Adipocyte (in vitro differentiated cells): ENCODE data around the gene TEF.
"Not testable (repeated sequence)": the region's sequence is repeated elsewhere in the genome, so short reads cannot be mapped to it uniquely, and the experiment has no call there.

Experiments
- DNase-seq: peaks from one replicate; pipeline ENCODE4 v3.0.0-alpha.2; 2015; ENCODE audit warnings: low read depth
- H3K27me3 ChIP-seq: replicated peaks from 2 replicates; pipeline ENCODE4 v1.7.0; 2013; ENCODE audit warnings: mild to moderate bottlenecking, low read length, moderate library complexity; ENCODE audit not compliant: control insufficient read depth, insufficient read depth
- H3K36me3 ChIP-seq: 2 replicates; pipeline ENCODE4 v1.7.0; 2013; ENCODE audit warnings: low read length, mild to moderate bottlenecking, moderate library complexity; ENCODE audit not compliant: control insufficient read depth, insufficient read depth, severe bottlenecking
- H3K4me1 ChIP-seq: 2 replicates; pipeline ENCODE4 v1.7.0; 2013; ENCODE audit warnings: mild to moderate bottlenecking, low read length, moderate library complexity; ENCODE audit not compliant: control insufficient read depth, insufficient read depth
- H3K4me3 ChIP-seq: 2 replicates; pipeline ENCODE4 v1.7.0; 2013; ENCODE audit warnings: mild to moderate bottlenecking, low read length, moderate library complexity
- H3K9ac ChIP-seq: 2 replicates; pipeline ENCODE4 v1.7.0; 2013; ENCODE audit warnings: mild to moderate bottlenecking, low read length, moderate library complexity
- H3K9me3 ChIP-seq: 2 replicates; pipeline ENCODE4 v1.7.0; 2013; ENCODE audit warnings: mild to moderate bottlenecking, low read length, moderate library complexity; ENCODE audit not compliant: control insufficient read depth

TEF gene

DNA sequence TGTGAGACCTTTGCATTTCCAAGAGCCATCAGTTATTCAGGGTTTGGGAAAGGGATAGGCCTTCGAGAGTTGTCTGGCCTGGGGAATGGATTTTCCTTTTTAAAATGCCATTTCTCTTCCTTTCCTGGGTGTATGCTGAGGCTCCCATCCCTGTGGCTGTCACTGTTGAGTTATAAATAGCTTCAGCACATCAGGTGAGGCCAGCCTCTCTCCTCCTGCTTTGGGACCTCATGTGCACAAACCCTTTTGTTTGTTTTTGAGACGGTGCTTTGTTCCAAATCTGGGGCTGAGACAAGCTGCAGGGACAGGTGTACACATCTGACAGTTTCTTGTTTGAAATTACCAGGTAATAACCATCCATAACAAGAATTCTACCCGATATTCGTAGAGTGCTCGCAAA, 1.3 kb downstream of the TEF start:
- Histone ChIP-seq H3K27me3 (no peaks in the 10 kb centered on the region), H3K4me1 (peaks cover 17% of the 10 kb centered on the region), H3K4me3 (peak overlapping the region; percentile 93), H3K9me3 (no peaks in the 10 kb centered on the region), H3K36me3 (peaks cover 10% of the 10 kb centered on the region), H3K9ac (peak overlapping the region; percentile 92)
- DNase-seq = no peak

DNA sequence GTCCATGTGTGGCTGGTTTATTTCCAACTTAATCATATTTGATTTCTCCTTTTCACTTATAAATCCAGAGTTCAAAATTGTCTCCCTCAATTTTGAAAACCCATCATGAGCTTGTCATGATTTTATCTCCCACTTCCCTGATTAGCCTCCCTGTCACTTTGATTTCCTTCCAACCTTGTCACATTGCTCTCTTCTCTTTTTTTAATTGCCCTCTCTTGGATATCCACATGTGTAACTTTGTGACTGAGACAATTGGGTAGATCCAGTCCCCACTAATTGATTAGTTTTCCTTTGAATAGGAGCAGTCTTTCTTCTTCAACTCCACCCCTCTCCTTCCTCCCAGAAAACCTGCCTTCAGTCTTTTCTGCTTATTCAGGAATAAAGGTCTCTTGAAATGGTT, 2.4 kb downstream of the TEF start:
- Histone ChIP-seq H3K9ac (no peak overlapping the region), H3K36me3 (peaks cover 19% of the 10 kb centered on the region), H3K4me1 (peaks cover 17% of the 10 kb centered on the region), H3K9me3 (no peaks in the 10 kb centered on the region), H3K4me3 (no peak overlapping the region), H3K27me3 (no peaks in the 10 kb centered on the region)
- no peak for DNase-seq

DNA sequence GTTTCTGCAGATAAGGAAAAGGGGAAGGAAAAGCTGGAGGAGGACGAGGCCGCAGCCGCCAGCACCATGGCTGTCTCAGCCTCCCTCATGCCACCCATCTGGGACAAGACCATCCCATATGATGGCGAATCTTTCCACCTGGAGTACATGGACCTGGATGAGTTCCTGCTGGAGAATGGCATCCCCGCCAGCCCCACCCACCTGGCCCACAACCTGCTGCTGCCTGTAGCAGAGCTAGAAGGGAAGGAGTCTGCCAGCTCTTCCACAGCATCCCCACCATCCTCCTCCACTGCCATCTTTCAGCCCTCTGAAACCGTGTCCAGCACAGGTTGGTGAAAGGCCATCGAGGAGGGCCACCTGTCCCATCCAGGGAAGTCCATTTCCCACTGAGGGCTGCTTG, 5.6 kb downstream of the TEF start:
- no peak overlapping the region for H3K4me3 ChIP-seq
- H3K27me3 ChIP-seq = no peaks in the 10 kb centered on the region
- DNase-seq = no peak
- no peak overlapping the region for H3K9ac ChIP-seq
- H3K9me3 ChIP-seq = no peaks in the 10 kb centered on the region
- H3K36me3 ChIP-seq = peaks cover 39% of the 10 kb centered on the region
- peaks cover 8% of the 10 kb centered on the region for H3K4me1 ChIP-seq

DNA sequence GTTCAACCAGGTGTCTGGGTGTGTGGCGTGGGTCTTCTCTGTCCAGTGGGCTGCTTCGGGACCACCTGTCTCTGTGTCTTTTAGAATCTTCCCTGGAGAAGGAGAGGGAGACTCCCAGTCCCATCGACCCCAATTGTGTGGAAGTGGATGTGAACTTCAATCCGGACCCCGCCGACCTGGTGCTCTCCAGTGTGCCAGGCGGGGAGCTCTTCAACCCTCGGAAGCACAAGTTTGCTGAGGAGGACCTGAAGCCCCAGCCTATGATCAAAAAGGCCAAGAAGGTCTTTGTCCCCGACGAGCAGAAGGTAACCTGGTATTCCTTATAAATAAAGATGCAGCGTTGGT, 12.2 kb downstream of the TEF start:
- Histone ChIP-seq H3K4me3 (peak overlapping the region; percentile 52), H3K9ac (peak overlapping the region; percentile 83), H3K27me3 (no peaks in the 10 kb centered on the region), H3K36me3 (peaks cover 54% of the 10 kb centered on the region), H3K4me1 (peaks cover 27% of the 10 kb centered on the region), H3K9me3 (no peaks in the 10 kb centered on the region)
- DNase-seq = no peak

DNA sequence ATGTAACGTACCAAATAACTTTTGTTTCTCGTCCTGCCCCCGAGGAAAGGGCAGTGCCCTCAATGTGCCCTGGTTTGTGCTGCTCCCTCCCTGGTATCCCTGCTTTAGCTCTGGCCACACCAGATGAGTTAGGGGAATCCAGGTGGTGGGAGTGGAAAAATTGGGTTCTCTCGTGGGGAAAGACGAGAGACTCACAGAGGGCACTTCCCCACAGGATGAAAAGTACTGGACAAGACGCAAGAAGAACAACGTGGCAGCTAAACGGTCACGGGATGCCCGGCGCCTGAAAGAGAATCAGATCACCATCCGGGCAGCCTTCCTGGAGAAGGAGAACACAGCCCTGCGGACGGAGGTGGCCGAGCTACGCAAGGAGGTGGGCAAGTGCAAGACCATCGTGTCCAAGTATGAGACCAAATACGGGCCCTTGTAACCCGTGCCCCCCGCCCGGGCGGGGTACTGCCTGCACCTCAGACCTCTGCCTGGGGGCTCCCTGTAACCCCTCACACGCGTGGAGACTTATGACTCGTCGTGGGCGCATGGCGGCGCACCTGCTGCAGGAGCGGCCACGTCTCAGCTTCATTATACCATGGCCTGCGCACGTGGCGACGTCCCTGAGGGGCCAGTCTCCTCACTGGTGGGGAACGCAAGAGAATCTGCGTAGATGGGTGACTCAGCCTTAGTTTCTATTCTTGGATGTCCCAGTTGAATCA, 13.9 kb downstream of the TEF start:
- Histone ChIP-seq H3K4me1 (peaks cover 27% of the 10 kb centered on the region), H3K4me3 (no peak overlapping the region), H3K9ac (peak overlapping the region; percentile 67), H3K9me3 (no peaks in the 10 kb centered on the region), H3K27me3 (no peaks in the 10 kb centered on the region), H3K36me3 (peaks cover 42% of the 10 kb centered on the region)
- no peak for DNase-seq

DNA sequence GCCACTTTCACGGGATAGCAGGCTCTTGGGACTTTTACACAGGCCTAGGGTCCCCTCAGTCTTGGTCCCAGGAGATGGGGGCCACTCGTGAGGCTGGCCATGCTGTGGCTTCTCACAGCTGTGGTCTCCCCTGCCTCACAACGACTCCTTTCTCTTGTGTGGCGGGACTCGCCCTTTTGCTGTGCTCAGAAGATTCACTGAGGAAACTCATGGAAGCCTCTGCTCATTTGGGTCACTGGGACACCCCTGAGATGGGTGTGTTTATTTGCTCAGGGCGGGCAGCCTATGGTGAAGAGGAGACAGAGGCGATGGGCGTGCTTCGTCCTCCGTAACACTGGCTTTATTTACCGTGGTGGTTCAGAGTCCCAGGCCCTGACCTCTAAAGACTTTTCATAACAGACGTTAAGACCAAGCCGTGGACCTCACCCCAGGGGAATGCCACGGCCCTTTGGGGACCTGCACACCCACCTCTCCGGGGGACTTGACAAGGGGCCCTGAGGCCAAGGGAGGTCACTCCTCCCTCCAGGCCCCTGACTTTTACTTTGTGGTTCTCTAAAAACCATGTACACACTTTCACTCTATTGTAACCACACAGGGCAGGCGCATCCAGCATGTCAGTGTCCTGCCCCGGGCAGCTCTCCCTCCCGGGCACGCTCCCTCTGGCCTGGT, 15.5 kb downstream of the TEF start:
- Histone ChIP-seq H3K4me1 (peaks cover 35% of the 10 kb centered on the region), H3K36me3 (peaks cover 34% of the 10 kb centered on the region), H3K4me3 (no peak overlapping the region), H3K27me3 (no peaks in the 10 kb centered on the region), H3K9me3 (no peaks in the 10 kb centered on the region), H3K9ac (no peak overlapping the region)
- DNase-seq = no peak

DNA sequence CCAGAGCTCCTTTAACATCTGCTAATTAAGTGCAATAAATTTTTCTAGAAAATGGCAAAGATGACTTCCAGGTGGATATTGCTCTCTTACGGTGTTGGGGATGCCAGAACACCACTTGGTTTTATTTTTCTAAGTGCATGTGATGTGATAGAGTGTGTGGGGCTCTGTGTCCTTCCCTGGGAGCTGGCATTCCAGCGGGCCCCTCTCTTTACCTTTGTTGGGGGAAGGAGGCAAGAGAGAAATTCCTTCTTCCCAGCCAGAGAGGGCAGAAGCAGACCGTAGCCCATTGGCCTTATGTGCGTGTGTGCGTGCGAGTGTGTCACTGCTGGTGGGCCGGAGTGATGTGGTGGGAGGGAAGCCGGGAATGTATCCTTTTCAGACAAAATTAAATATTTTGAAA, 17.2 kb downstream of the TEF start:
- Histone ChIP-seq H3K4me1 (peaks cover 37% of the 10 kb centered on the region), H3K9ac (no peak overlapping the region), H3K4me3 (no peak overlapping the region), H3K27me3 (no peaks in the 10 kb centered on the region), H3K36me3 (peaks cover 34% of the 10 kb centered on the region), H3K9me3 (no peaks in the 10 kb centered on the region)
- no peak for DNase-seq

DNA sequence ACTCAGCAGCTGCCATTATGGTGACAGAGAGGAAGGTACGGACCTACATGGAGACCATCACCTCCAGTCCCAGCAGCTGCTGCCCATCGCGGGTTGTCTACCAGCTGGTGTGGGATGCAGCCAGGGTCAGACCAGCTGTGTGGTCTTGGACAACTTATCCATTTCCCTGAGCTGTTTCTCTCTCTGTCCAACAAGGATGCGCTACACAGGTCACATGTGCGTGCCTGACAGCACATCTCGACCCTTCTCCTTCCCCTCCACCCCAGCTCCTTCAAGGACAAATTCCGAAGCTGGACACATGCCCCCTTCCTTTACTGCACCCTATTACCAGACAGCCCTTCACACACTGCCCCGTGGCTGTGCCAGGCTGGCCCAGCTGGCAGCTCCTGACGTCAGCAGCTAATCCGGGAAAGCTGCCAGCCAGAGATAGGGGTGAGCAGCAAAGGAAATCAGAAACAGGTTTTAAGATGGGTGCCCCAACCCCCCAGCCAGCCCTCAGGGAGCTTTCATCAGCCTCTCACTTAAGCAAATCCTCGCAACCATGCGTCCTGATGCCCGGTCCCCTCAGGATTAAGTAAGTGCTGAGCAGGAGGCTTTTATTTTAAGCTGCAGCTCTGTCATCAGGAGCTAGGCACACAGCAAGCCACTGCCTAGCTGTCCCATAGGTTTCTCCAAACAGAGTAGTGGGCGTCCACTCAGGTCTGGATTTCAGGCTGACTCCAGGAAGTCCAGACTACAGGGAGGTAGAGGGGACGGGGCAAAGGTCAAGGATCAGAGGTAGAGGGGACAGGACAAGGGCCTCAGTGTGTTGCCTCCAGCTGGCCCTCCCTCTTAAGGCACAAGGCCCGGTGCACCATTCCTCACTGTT, 20.3 kb downstream of the TEF start:
- H3K36me3 ChIP-seq = peaks cover 14% of the 10 kb centered on the region
- DNase-seq = peak; percentile 91
- H3K9me3 ChIP-seq = no peaks in the 10 kb centered on the region
- no peak overlapping the region for H3K4me3 ChIP-seq
- no peaks in the 10 kb centered on the region for H3K27me3 ChIP-seq
- peaks cover 25% of the 10 kb centered on the region for H3K4me1 ChIP-seq
- H3K9ac ChIP-seq = peak overlapping the region; percentile 83

- not testable (repeated sequence) for DNase-seq, H3K36me3 ChIP-seq, H3K27me3 ChIP-seq, H3K4me3 ChIP-seq, H3K9me3 ChIP-seq
- Histone ChIP-seq H3K4me1 (peaks cover 25% of the 10 kb centered on the region), H3K9ac (peak overlapping the region; percentile 83)
Observed at GRCh38 chr22:41402851-41403250, 21.1 kb downstream of the TEF start.

DNA sequence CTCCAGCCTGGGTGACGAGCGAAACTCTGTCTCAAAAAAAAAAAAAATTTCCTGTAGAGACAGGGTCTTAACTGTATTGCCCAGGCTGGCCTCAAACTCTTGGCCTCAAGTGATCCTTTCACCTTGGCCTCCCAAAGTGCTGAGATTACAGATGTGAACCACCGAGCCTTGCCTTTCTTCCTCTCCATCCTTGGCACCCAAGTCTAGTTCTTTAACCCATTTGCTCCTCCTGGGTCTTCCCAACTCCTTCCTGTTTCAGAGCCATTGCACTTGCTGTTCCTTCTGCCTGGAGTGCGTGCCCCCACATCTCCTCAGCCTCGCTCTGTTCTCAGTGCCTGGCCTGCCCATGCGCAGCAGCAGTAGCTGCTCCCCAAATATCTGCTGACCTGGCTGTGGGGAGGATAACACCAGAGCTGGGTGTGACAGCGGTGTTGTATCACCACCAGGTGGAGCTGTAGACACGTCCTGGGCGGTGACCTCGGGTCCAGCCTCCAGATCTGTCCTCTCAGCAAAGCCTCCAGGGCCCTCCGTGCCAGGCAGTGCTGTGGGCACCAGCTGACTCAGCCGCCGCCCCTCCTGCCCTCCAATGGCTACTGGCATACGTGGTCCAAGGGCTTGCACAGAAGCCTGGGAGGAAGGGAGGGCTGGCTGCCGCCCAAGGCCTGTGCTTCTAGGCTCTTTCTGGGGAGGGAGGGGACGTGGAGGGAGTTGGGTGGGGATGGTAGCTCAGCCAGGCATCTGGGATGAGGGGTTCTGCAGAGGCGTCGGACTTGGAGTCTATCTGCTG, 22.0 kb downstream of the TEF start:
- Histone ChIP-seq H3K27me3 (no peaks in the 10 kb centered on the region), H3K9ac (peak overlapping the region; percentile 83), H3K9me3 (no peaks in the 10 kb centered on the region), H3K4me3 (no peak overlapping the region), H3K4me1 (peaks cover 25% of the 10 kb centered on the region), H3K36me3 (no peaks in the 10 kb centered on the region)
- DNase-seq = peak; percentile 95

DNA sequence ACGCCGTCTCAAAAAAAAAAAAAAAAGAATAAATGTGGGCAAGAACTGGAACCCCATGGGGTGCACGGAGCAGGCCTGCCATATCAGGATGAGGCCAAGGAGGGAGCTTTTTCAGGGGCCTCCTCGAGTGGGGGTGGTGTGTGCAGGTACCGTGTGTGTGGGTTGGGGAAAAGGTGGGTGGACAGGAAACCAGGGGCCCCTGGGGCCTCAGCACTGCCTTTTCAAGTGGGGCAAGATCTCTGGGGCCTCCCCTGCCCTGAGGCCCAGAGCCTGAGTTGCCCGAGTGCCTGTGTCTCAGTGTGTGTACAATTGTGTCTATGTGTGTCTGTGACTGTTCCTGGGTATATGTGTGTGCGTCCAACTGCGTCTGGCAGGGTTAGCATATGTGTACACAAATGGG, 23.8 kb downstream of the TEF start:
- DNase-seq = no peak
- no peak overlapping the region for H3K4me3 ChIP-seq

More for the DNA sequence above, 23.8 kb downstream of the TEF start:
- H3K36me3 ChIP-seq = no peaks in the 10 kb centered on the region
- no peaks in the 10 kb centered on the region for H3K9me3 ChIP-seq
- peaks cover 29% of the 10 kb centered on the region for H3K4me1 ChIP-seq
- no peak overlapping the region for H3K9ac ChIP-seq
- no peaks in the 10 kb centered on the region for H3K27me3 ChIP-seq
